ENCODE results near the gene ATRNL1.

Gene ATRNL1

GRCh38 chr10:115624448-115624847, 531.3 kb downstream of the ATRNL1 start:
- no peak overlapping the region for H3K4me3 ChIP-seq (ENCODE audit: low read length)
- no peak for TF ChIP-seq CTCF (IDR thresholded peaks at IDR 0.05; ENCODE audit: insufficient read depth, low read depth, low read length, missing control alignments)
- peak; percentile 1 for DNase-seq (ENCODE audit: low read depth)

DNA sequence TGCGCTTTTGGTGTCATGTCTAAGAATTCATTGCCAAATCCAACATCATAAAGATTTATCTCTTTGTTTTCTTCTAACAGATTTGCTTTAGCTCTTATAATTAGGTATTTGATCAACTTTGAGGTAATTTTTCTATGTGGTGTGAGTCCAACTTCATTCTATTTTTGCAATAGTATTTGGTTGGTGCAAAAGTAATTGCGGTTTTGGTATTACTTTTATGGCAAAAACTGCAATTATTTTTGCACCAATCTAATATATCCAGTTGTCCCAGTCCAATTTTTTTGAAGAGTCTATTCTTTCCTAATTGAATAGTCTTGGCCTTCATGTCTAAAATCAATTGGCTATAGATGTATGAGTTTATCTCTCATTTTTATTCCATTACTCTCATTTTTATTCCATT, 535.5 kb downstream of the ATRNL1 start:
- H3K4me3 ChIP-seq (ENCODE audit: low read length) = no peak overlapping the region
- no peak for DNase-seq (ENCODE audit: low read depth)
- TF ChIP-seq CTCF (IDR thresholded peaks at IDR 0.05; ENCODE audit: insufficient read depth, low read depth, low read length, missing control alignments) = no peak

- no peak overlapping the region for H3K4me3 ChIP-seq (ENCODE audit: low read length)
- DNase-seq (ENCODE audit: low read depth) = no peak
- TF ChIP-seq CTCF (IDR thresholded peaks at IDR 0.05; ENCODE audit: insufficient read depth, low read depth, low read length, missing control alignments) = no peak
Observed at GRCh38 chr10:115638246-115638645, 545.1 kb downstream of the ATRNL1 start.

- no peak for TF ChIP-seq CTCF (IDR thresholded peaks at IDR 0.05; ENCODE audit: insufficient read depth, low read depth, low read length, missing control alignments)
- no peak overlapping the region for H3K4me3 ChIP-seq (ENCODE audit: low read length)
- DNase-seq (ENCODE audit: low read depth) = no peak
Observed at GRCh38 chr10:115649217-115649616, 556.1 kb downstream of the ATRNL1 start.

DNA sequence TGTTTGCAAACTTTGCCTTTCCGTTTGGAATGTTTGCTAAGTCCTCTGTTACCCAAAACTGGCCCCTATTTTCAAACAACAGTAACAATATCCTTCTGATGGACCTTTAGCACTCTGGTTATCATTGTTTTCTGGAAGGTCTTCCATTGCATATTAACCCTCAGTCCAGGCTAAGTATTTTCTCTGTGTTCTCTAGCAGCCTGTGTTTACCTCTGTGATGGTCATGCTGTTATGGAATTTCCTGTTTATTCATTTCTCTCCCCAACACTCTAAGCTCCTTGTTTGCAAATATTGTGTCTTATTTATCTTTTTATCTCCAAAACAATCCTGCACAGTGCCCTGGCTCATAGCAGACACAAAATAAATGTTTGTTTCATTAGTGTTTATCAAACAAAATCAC, 560.3 kb downstream of the ATRNL1 start:
- no peak overlapping the region for H3K4me3 ChIP-seq (ENCODE audit: low read length)
- no peak for TF ChIP-seq CTCF (IDR thresholded peaks at IDR 0.05; ENCODE audit: insufficient read depth, low read depth, low read length, missing control alignments)
- DNase-seq (ENCODE audit: low read depth) = no peak

GRCh38 chr10:115654961-115655360, 561.8 kb downstream of the ATRNL1 start:
- no peak for TF ChIP-seq CTCF (IDR thresholded peaks at IDR 0.05; ENCODE audit: insufficient read depth, low read depth, low read length, missing control alignments)
- DNase-seq (ENCODE audit: low read depth) = no peak
- no peak overlapping the region for H3K4me3 ChIP-seq (ENCODE audit: low read length)

DNA sequence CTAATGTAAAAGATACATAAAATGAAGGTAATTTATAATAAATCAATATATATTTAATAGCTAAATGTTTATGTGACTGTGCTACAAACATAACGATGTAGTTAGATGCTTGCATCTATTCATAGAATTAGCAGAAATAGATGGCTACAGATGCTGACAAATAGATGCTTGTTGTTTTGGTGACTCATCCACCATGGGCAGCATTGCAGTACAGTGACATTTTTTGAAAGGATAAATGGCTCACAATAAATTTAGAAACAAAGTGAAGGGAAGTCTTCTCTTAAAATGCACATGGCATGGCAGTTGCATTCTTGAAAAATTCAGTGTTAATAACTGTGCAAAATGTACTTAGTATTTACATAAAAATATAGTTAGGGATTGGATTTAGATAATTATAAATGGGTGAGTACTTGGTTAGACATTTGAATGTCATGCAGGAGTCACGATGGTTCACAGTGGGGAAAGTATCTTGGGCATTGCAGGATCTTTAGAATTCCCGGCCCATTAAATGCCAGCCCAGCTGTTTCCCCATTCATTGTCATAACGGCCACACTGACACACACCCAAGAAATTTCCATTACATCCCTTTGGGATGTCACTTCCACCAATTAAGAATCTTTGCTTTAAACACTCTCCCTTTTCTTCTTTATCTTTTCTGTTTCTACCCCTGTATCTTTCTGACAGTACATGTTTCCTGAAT, 564.1 kb downstream of the ATRNL1 start:
- DNase-seq (ENCODE audit: low read depth) = no peak
- no peak overlapping the region for H3K4me3 ChIP-seq (ENCODE audit: low read length)
- no peak for TF ChIP-seq CTCF (IDR thresholded peaks at IDR 0.05; ENCODE audit: insufficient read depth, low read depth, low read length, missing control alignments)

Data from epithelial cell of esophagus (primary cell).